ENCODE results near the gene MGST2.

DNA sequence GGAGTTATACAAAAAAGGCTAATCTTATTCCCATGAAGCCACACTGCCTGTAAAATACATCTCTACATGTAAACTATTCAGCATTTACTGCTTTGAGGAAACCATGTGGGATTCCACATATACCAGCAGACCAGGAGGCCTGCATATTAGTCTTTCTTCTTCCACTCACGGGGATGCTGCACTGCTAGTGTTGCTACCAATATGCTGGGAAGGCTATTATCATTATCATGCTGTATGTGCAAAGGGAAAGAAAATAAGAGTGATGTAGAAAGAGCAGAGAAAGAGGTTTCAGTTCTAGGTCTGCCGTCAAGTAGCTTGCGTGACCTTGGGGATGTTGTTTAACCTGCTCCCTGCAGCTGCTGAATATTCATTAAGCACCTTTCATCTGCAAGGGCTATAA is 61.0 kb downstream of the MGST2 start:
- TF ChIP-seq CTCF (conservative IDR thresholded peaks at IDR 0.05; ENCODE audit: low read length) (no peak), EZH2phosphoT487 (IDR thresholded peaks at IDR 0.05; ENCODE audit: borderline replicate concordance) (no peak)
